Measurements from ENCODE around the gene PLA2G6.

GRCh38 chr22:38097058-38097457 is 84.6 kb downstream of the PLA2G6 start:
- TF ChIP-seq EZH2 (IDR thresholded peaks at IDR 0.05; ENCODE audit: low read depth), result no peak
- TF ChIP-seq CTCF (conservative IDR thresholded peaks at IDR 0.05), result no peak
